CD4-positive, alpha-beta T cell (primary cell): Measurements from ENCODE around the gene FERMT2. TPM values are rescaled to one million over a fixed set of nuclear protein-coding genes. Genes with fewer than 3 reads are reported as not detected.

ENCODE experiments used
- ATAC-seq: fragments of 200-7000 bp; cut with Tn5 transposase; one replicate; pipeline ENCODE4 v1.10.0; 2022; ENCODE audit warnings: mild to moderate bottlenecking; ENCODE audit not compliant: poor library complexity
- CTCF ChIA-PET: fragments of 350-600 bp; sonication (Branson Sonifier 250); formaldehyde crosslinking; loops from one replicate; lab custom pipeline; 2021; ENCODE audit warnings: antibody characterized with exemption, inconsistent platforms; lab: Charles Lee
- POLR2A ChIA-PET: fragments of 350-600 bp; sonication (Branson Sonifier 250); formaldehyde crosslinking; loops from one replicate; lab custom pipeline; 2021; ENCODE audit warnings: antibody characterized with exemption, inconsistent platforms; lab: Charles Lee
- DNase-seq, 14 experiments: peaks; one replicate each; pipeline ENCODE4 v3.0.0-alpha.2; 2013 to 2020; ENCODE audit warnings: mixed read lengths in 2 of 14
- H3K27ac ChIP-seq, 2 donors: one replicate each; pipeline versions ENCODE4 v1.5.1 to v1.7.0; 2013; ENCODE audit warnings: low read length in 2 of 2, low read depth in 1 of 2, mild to moderate bottlenecking in 1 of 2
- H3K27me3 ChIP-seq, 2 experiments: 1 replicate in 1 of 2; 2 replicates in 1 of 2; pipeline versions ENCODE4 v1.6.1 to v1.7.0; 2013; ENCODE audit warnings: low read length in 2 of 2, control low read depth in 1 of 2, mild to moderate bottlenecking in 1 of 2, moderate library complexity in 1 of 2; ENCODE audit not compliant: insufficient read depth in 2 of 2, control insufficient read depth in 1 of 2
- H3K36me3 ChIP-seq: one replicate; pipeline ENCODE4 v1.6.1; 2013; ENCODE audit warnings: low read length, control low read depth; ENCODE audit not compliant: insufficient read depth
- H3K4me1 ChIP-seq: one replicate; pipeline ENCODE4 v1.6.1; 2013; ENCODE audit warnings: low read length, control low read depth; ENCODE audit not compliant: insufficient read depth
- H3K4me3 ChIP-seq: one replicate; pipeline ENCODE4 v1.5.1; 2013; ENCODE audit warnings: mild to moderate bottlenecking, low read length, moderate library complexity
- H3K9me3 ChIP-seq, 2 experiments: 1 replicate in 1 of 2; 2 replicates in 1 of 2; pipeline versions ENCODE4 v1.6.1 to v1.7.0; 2013; ENCODE audit warnings: low read length in 2 of 2, mild to moderate bottlenecking in 2 of 2, control low read depth in 1 of 2, moderate library complexity in 1 of 2; ENCODE audit not compliant: control insufficient read depth in 1 of 2, insufficient read depth in 1 of 2
- H3K27ac Mint-ChIP-seq: one replicate; pipeline ENCODE4 v1.8.0; 2020; ENCODE audit warnings: mixed read lengths
- H3K27me3 Mint-ChIP-seq: one replicate; pipeline ENCODE4 v1.8.0; 2021; ENCODE audit warnings: mixed read lengths
- H3K36me3 Mint-ChIP-seq: one replicate; pipeline ENCODE4 v1.8.0; 2021; ENCODE audit warnings: low read depth, mixed read lengths
- H3K4me1 Mint-ChIP-seq: one replicate; pipeline ENCODE4 v1.8.0; 2021; ENCODE audit warnings: low read depth, mixed read lengths
- H3K4me3 Mint-ChIP-seq: one replicate; pipeline ENCODE4 v1.8.0; 2020; ENCODE audit warnings: mild to moderate bottlenecking, mixed read lengths
- H3K9me3 Mint-ChIP-seq: one replicate; pipeline ENCODE4 v1.8.0; 2020; ENCODE audit warnings: mixed read lengths
- intact Hi-C, 2 experiments: fragments of 100-400 bp; cut with DNase I in 1 of 2; cut with micrococcal nuclease in 1 of 2; formaldehyde crosslinking; loops; one replicate each; pipeline versions ENCODE4 v1.15.1 to v1.9.0; 2023 to 2025; cut with DNase I, micrococcal nuclease
- total RNA-seq, 174 experiments: library from RNA in 2 of 174; stranded (reverse) in 2 of 174; gene quantifications; one replicate each; pipeline ENCODE4 v1.2.3 and lab custom pipeline; 2021 to 2026
- TF ChIP-seq, protein P1 (sequence below): fragments of 200-600 bp; IDR thresholded peaks from one replicate; pipeline ENCODE4 v1.8.0; 2022; ENCODE audit warnings: antibody characterized with exemption, mild to moderate bottlenecking

Gene FERMT2
- total RNA-seq, 2 experiments from 2014 or later, result 0.44 to 0.61 TPM

DNA sequence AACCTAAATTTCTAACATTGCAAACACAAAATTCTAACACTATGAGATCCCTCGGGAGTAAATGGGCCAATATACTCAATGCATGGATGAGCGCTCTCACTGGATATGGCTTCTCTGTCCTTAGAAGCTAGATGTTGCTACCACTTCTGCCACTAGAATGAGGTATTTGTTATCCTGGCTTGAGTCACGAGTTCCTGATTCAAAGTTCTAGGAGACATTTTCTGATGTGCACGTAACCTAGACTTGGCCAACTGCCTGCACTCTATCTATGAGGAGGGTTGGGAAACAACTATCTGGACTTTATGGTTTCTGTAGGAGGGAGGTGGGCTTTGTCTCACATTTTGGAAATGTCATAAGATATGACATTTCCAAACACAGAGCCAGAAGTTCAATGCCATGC, 37.6 kb downstream of the FERMT2 start:
- H3K4me3 Mint-ChIP-seq, result no peak overlapping the region
- H3K36me3 ChIP-seq, result no peaks in the 10 kb centered on the region
- H3K27ac Mint-ChIP-seq, result no peak overlapping the region
- H3K27me3 Mint-ChIP-seq, result no peaks in the 10 kb centered on the region
- no peak overlapping the region for H3K27ac ChIP-seq
- ChIA-PET CTCF (no interaction called here), POLR2A (no interaction called here)
- no peaks in the 10 kb centered on the region for H3K9me3 Mint-ChIP-seq
- TF ChIP-seq, protein P1, sequence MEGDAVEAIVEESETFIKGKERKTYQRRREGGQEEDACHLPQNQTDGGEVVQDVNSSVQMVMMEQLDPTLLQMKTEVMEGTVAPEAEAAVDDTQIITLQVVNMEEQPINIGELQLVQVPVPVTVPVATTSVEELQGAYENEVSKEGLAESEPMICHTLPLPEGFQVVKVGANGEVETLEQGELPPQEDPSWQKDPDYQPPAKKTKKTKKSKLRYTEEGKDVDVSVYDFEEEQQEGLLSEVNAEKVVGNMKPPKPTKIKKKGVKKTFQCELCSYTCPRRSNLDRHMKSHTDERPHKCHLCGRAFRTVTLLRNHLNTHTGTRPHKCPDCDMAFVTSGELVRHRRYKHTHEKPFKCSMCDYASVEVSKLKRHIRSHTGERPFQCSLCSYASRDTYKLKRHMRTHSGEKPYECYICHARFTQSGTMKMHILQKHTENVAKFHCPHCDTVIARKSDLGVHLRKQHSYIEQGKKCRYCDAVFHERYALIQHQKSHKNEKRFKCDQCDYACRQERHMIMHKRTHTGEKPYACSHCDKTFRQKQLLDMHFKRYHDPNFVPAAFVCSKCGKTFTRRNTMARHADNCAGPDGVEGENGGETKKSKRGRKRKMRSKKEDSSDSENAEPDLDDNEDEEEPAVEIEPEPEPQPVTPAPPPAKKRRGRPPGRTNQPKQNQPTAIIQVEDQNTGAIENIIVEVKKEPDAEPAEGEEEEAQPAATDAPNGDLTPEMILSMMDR, result no peak
- H3K4me3 ChIP-seq, result no peak overlapping the region
- ATAC-seq, result no peak
- no peaks in the 10 kb centered on the region for H3K9me3 ChIP-seq
- no peaks in the 10 kb centered on the region for H3K27me3 ChIP-seq
- H3K36me3 Mint-ChIP-seq, result no peaks in the 10 kb centered on the region
- intact Hi-C loops, result no loop called here
- DNase-seq, result no peak
- H3K4me1 ChIP-seq, result peaks cover 6% of the 10 kb centered on the region
- H3K4me1 Mint-ChIP-seq, result peaks cover 19% of the 10 kb centered on the region

DNA sequence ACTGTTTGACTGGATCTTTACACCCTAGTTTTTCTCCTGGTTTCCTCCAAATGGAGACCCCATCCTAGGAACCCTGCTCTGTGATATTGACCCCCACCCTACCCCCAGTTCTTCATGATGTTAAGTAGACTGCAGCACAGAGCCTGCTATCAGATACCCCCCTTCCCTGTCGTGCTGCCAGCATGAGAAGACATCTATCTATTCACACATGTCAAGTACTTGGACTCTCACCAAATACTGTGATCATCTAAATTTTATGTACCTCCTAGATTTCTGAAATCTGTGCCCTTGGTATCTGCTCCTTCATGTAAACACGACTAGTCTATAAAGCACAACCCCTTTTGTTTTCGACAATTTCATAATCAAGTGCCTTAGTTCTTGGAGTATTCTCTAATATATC, 38.9 kb downstream of the FERMT2 start:
- Mint-ChIP-seq H3K36me3 (no peaks in the 10 kb centered on the region), H3K27me3 (no peaks in the 10 kb centered on the region), H3K27ac (no peak overlapping the region), H3K4me3 (no peak overlapping the region), H3K9me3 (no peaks in the 10 kb centered on the region), H3K4me1 (peaks cover 6% of the 10 kb centered on the region)
- POLR2A ChIA-PET, result no interaction called here
- Histone ChIP-seq H3K36me3 (no peaks in the 10 kb centered on the region), H3K4me1 (no peaks in the 10 kb centered on the region), H3K27ac (no peak overlapping the region), H3K9me3 (no peaks in the 10 kb centered on the region), H3K4me3 (no peak overlapping the region), H3K27me3 (no peaks in the 10 kb centered on the region)
- ATAC-seq (no peak), DNase-seq (no peak)
- intact Hi-C loops, result no loop called here
- TF ChIP-seq, protein P1, result no peak
- CTCF ChIA-PET, result interaction anchor here (0.6 kb wide), 1 partner anchor 71 kb away, joined by 3 read pairs; no protein-coding TSS in a partner anchor

DNA sequence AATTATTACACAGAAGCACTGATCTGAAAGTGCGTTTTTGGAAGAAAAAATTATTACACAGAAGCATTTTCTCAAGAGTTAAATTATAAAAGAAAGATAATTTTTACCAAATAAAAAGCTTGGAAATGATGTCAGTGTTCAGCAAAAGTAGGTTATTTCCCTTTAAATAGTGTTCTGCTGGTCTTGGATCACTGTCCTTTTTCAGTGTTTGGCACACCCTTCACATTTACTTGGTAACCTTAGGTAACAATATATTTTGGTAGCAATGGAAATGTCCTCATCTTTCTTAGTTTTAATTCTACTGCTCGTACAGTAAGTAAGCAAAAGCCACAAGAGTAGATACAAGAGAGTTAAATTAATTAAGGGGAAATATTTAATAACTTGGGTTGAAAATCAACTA, 40.3 kb downstream of the FERMT2 start:
- ChIA-PET CTCF (no interaction called here), POLR2A (no interaction called here)
- Mint-ChIP-seq H3K27me3 (no peaks in the 10 kb centered on the region), H3K4me3 (no peak overlapping the region), H3K4me1 (no peaks in the 10 kb centered on the region), H3K27ac (no peak overlapping the region), H3K36me3 (no peaks in the 10 kb centered on the region), H3K9me3 (no peaks in the 10 kb centered on the region)
- TF ChIP-seq, protein P1, result no peak
- Histone ChIP-seq H3K27me3 (no peaks in the 10 kb centered on the region), H3K4me3 (no peak overlapping the region), H3K36me3 (no peaks in the 10 kb centered on the region), H3K4me1 (no peaks in the 10 kb centered on the region), H3K27ac (no peak overlapping the region), H3K9me3 (no peaks in the 10 kb centered on the region)
- ATAC-seq (no peak), DNase-seq (no peak)
- intact Hi-C loops, result no loop called here
